Brain microvascular endothelial cell (primary cell): Measurements from ENCODE around the gene TCERG1L.

Experiments
- DNase-seq: peaks from one replicate; pipeline ENCODE4 v3.0.0-alpha.2; 2020
- H3K27ac ChIP-seq: fragments of 250-450 bp; sonication (Bioruptor Pico); 2 replicates; pipeline ENCODE4 v1.5.1; 2020; ENCODE audit warnings: mild to moderate bottlenecking, moderate library complexity
- H3K27me3 ChIP-seq: fragments of 250-450 bp; sonication (Bioruptor Pico); replicated peaks from 2 replicates; pipeline ENCODE4 v1.5.1; 2020; ENCODE audit warnings: mild to moderate bottlenecking
- H3K36me3 ChIP-seq: fragments of 250-450 bp; sonication (Bioruptor Pico); replicated peaks from 2 replicates; pipeline ENCODE4 v1.5.1; 2020; ENCODE audit warnings: mild to moderate bottlenecking
- H3K4me3 ChIP-seq: 2 replicates; pipeline ENCODE4 v1.5.1; 2011; ENCODE audit warnings: low read depth, mild to moderate bottlenecking, control low read depth, low read length, moderate library complexity
- in situ Hi-C: cut with HindIII; loops from 2 replicates; pipeline ENCODE4 v1.10.0; 2017; ENCODE audit warnings: low sequenced_read_pairs, low pct_ligation_motif_present
- TF ChIP-seq, protein P1 (sequence below): IDR thresholded peaks from 2 replicates; pipeline ENCODE4 v1.5.1; 2011; ENCODE audit warnings: low read depth, mild to moderate bottlenecking, moderate library complexity, low read length, control low read depth, inconsistent platforms; ENCODE audit errors: missing control alignments

Gene TCERG1L

DNA sequence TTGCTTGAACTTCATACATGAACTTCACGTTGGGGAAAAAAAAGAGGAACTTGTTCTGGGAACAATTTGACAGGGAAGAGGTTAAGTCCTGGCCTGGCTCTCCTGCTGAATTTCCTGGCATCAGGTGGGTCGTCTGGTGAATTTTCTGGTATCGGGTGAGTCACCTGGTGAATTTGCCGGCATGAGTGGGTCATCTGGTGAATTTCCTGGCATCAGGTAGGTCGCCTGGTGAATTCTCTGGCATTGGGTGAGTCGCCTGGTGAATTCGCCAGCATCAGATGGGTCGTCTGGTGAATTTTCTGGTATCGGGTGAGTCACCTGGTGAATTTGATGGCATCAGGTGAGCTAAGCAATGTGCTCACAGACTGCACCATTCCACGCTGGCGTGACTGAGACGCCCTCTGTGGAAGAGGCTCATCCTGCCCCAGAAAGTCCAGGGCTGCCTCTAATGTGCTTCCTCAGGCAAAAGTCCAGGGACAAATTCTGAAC lies 255.4 kb downstream of the TCERG1L start:
- H3K27me3 ChIP-seq: no peaks in the 10 kb centered on the region
- H3K4me3 ChIP-seq: no peak overlapping the region
- H3K27ac ChIP-seq: no peak overlapping the region
- H3K36me3 ChIP-seq: no peaks in the 10 kb centered on the region
- in situ Hi-C loops: no loop called here
- DNase-seq: no peak
- TF ChIP-seq, protein P1, sequence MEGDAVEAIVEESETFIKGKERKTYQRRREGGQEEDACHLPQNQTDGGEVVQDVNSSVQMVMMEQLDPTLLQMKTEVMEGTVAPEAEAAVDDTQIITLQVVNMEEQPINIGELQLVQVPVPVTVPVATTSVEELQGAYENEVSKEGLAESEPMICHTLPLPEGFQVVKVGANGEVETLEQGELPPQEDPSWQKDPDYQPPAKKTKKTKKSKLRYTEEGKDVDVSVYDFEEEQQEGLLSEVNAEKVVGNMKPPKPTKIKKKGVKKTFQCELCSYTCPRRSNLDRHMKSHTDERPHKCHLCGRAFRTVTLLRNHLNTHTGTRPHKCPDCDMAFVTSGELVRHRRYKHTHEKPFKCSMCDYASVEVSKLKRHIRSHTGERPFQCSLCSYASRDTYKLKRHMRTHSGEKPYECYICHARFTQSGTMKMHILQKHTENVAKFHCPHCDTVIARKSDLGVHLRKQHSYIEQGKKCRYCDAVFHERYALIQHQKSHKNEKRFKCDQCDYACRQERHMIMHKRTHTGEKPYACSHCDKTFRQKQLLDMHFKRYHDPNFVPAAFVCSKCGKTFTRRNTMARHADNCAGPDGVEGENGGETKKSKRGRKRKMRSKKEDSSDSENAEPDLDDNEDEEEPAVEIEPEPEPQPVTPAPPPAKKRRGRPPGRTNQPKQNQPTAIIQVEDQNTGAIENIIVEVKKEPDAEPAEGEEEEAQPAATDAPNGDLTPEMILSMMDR: no peak

DNA sequence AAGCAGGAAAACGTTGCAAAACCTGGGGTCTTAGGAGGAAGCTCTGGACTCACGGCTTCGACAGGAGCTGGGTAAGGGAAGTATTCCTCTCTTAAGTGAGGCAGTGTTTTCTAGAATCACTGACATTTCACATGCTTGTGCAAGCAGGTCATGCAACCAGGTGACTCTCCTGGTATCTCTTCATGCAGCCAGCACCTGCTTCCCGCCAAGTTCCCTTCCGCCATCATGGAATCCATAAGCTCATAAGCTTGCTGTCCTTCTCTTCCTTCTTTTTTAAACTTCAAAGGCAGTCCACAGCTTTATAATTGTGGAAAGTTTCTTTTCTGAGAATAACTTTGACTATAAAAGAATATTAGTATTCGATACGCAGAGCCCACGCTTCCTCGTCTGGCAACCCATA lies 256.1 kb downstream of the TCERG1L start:
- no peak overlapping the region for H3K4me3 ChIP-seq
- TF ChIP-seq, protein P1: no peak
- DNase-seq: no peak
- H3K36me3 ChIP-seq: no peaks in the 10 kb centered on the region
- in situ Hi-C loops: no loop called here
- no peak overlapping the region for H3K27ac ChIP-seq
- no peaks in the 10 kb centered on the region for H3K27me3 ChIP-seq

DNA sequence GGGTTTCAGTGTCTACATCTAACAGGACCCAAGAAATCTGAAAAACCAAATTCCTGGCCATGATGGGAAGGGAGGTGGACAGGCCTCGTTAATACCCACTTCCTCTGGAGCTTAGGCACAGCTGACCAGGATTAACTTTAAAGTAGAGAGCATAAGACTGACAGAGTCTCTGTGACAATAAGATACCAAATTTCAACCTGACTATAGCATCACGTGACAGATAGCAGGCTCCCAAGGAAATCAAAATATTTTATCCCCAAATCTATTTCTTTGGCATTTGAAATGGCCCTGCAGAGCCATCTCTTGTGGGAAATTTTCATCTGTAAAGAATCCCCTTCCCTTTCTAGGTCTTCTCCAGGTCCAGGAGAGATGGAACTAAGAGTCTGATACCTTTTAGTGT lies 258.3 kb downstream of the TCERG1L start:
- H3K36me3 ChIP-seq: no peaks in the 10 kb centered on the region
- no peak overlapping the region for H3K27ac ChIP-seq
- TF ChIP-seq, protein P1: no peak
- in situ Hi-C loops: no loop called here
- no peak for DNase-seq
- no peaks in the 10 kb centered on the region for H3K27me3 ChIP-seq
- no peak overlapping the region for H3K4me3 ChIP-seq

DNA sequence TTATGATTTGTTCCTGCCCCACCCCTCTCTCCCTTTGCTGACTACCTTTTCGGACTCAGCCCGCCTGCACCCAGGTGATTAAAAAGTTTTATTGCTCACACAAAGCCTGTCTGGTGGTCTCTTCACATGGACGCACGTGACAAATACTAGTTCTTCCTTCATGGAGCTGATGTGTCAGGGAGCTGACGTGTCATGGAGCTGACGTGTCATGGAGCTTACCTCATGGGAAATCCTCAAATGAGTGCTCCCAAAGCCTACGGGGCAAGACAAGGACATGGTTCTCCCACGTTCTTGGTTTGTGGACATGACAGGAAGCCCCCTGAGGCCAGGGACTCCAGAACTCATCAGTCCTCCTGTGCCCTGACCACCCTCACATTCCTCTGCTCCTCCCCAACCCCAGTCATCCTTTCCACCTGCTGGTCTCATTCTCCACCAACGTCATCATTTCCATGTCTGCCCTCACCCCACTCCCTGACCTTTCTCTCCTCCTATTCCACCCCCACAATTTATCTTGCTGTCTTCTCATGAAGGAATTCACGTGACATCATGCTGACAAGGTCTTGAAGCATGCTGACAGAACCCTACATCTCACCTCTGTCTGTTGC lies 261.3 kb downstream of the TCERG1L start:
- in situ Hi-C loops: no loop called here
- no peaks in the 10 kb centered on the region for H3K36me3 ChIP-seq
- DNase-seq: no peak
- no peak overlapping the region for H3K4me3 ChIP-seq
- H3K27ac ChIP-seq: no peak overlapping the region
- TF ChIP-seq, protein P1: no peak
- H3K27me3 ChIP-seq: no peaks in the 10 kb centered on the region

DNA sequence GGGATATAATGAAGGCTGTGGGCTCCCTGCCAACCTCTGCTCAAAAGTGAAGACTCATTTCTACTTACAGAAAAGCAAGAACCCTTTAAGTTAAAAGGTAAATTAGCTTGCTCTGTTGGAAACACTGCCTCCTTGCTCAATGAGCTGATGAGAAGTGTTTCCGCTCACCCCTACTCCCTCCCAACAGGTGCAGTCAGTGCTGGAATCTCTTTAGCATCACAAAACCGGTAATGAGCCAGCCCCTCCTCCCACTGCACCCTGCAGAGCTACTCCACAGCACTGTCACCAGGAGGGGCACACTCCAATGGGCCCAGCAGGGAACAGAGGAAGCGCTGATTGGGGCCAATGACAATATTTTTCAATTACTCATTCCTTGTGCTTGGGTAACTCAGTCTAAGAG lies 262.5 kb downstream of the TCERG1L start:
- no peak for DNase-seq
- H3K36me3 ChIP-seq: no peaks in the 10 kb centered on the region
- no peak overlapping the region for H3K27ac ChIP-seq
- in situ Hi-C loops: no loop called here
- no peaks in the 10 kb centered on the region for H3K27me3 ChIP-seq
- H3K4me3 ChIP-seq: no peak overlapping the region
- TF ChIP-seq, protein P1: no peak

DNA sequence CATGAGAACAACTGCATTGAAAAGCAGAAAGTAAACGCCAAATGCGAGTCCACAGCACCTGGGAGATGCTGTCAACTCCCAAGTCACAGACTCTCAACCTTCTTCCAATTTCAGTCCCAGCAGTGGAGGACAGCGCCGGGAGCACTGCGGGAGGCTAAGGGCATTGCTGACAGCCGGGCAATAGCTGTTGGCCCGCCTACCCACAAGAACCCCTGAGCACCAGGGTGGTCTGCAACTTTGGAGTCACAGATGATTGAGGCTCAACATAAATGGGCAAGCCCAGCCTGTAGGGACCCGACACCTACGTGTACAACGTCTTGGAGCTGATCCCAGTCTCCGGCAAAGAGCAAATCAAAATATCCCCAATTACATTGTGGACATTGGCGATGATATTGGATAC lies 262.9 kb downstream of the TCERG1L start:
- in situ Hi-C loops: no loop called here
- Histone ChIP-seq H3K4me3 (no peak overlapping the region), H3K36me3 (no peaks in the 10 kb centered on the region), H3K27me3 (no peaks in the 10 kb centered on the region), H3K27ac (no peak overlapping the region)
- no peak for DNase-seq
- TF ChIP-seq, protein P1: no peak
